PFSK-1 (cell line): ENCODE data around the gene ZNF536.

Experiments used
- FOXP2 ChIP-seq: optimal IDR thresholded peaks from 2 replicates; pipeline ENCODE3; 2011; ENCODE audit warnings: borderline replicate concordance, control low read depth, inconsistent platforms; ENCODE audit not compliant: insufficient read depth; ENCODE audit errors: extremely low read length, extremely low read depth
- POLR2AphosphoS5 ChIP-seq: IDR thresholded peaks from 2 replicates; pipeline ENCODE4 v1.6.1; 2012; ENCODE audit warnings: low read depth, mild to moderate bottlenecking, control low read depth, low read length, moderate library complexity
- SIN3A ChIP-seq: IDR thresholded peaks from 2 replicates; pipeline ENCODE4 v1.6.1; 2012; ENCODE audit warnings: mild to moderate bottlenecking, low read length, moderate library complexity, borderline replicate concordance; ENCODE audit not compliant: insufficient read depth
- TAF1 ChIP-seq: IDR thresholded peaks from 2 replicates; pipeline ENCODE4 v1.6.1; 2012; ENCODE audit warnings: low read length, control low read depth, borderline replicate concordance; ENCODE audit not compliant: insufficient read depth
- TF ChIP-seq, protein P1 (sequence below), 2 experiments: IDR thresholded peaks; 2 replicates each; pipeline versions ENCODE4 v1.6.1 to v1.8.0; 2011 to 2012; ENCODE audit warnings: low read depth in 2 of 2, low read length in 2 of 2, control low read depth in 1 of 2, inconsistent platforms in 1 of 2, mild to moderate bottlenecking in 1 of 2, moderate library complexity in 1 of 2; ENCODE audit not compliant: insufficient read depth in 1 of 2

The ZNF536 gene

DNA sequence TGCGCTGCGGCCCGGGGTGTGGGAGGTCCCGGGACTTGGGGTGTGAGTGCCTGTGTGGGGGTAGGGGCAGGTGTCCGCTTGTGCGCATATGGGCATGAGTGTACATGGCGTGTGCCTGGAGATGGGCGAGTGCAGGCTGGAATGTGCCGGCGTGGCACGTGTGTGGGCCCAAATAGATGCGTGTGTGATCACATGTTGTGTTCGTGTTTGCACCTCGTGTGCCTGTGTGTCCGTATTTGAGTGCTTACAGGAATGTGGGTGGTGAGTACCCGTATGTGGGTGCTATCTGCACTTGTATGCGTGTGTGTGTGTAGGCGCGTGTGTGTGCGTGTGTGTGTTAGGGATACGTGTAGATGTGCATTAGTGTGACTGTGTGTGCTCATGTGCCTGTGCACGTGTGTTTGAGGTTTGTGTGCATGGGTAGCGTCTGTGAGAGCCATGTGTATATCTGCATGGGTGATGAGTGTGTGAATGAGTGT lies 3.4 kb downstream of the ZNF536 start:
- TF ChIP-seq, protein P1, sequence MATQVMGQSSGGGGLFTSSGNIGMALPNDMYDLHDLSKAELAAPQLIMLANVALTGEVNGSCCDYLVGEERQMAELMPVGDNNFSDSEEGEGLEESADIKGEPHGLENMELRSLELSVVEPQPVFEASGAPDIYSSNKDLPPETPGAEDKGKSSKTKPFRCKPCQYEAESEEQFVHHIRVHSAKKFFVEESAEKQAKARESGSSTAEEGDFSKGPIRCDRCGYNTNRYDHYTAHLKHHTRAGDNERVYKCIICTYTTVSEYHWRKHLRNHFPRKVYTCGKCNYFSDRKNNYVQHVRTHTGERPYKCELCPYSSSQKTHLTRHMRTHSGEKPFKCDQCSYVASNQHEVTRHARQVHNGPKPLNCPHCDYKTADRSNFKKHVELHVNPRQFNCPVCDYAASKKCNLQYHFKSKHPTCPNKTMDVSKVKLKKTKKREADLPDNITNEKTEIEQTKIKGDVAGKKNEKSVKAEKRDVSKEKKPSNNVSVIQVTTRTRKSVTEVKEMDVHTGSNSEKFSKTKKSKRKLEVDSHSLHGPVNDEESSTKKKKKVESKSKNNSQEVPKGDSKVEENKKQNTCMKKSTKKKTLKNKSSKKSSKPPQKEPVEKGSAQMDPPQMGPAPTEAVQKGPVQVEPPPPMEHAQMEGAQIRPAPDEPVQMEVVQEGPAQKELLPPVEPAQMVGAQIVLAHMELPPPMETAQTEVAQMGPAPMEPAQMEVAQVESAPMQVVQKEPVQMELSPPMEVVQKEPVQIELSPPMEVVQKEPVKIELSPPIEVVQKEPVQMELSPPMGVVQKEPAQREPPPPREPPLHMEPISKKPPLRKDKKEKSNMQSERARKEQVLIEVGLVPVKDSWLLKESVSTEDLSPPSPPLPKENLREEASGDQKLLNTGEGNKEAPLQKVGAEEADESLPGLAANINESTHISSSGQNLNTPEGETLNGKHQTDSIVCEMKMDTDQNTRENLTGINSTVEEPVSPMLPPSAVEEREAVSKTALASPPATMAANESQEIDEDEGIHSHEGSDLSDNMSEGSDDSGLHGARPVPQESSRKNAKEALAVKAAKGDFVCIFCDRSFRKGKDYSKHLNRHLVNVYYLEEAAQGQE (IDR thresholded peaks at IDR 0.05; ENCODE audit: insufficient read depth in 1 of 2, low read depth in 2 of 2, low read length in 2 of 2), result no peak
- no peak for TF ChIP-seq SIN3A
- TF ChIP-seq FOXP2, result no peak
- no peak for TF ChIP-seq POLR2AphosphoS5
- no peak for TF ChIP-seq TAF1

DNA sequence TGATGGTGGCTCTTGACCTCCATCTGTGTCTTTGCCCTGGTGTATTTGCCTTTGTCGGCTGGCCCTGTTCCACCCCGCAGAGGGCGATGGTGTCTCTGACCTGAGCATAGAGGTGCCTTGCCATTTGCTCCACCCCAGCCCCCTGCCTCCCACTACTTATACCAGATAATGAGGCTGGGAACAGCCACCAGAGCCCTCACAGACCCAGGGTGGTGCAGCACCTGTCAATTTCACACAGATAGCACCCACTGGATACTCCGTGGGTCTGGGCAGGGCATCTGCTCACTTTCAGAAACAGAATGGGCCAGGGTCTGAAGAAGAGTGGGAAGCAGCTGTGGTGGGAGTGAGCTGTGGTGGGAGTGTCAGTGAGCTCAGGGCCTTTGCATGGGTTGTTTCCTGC lies 4.1 kb downstream of the ZNF536 start:
- TF ChIP-seq, protein P1 (IDR thresholded peaks at IDR 0.05; ENCODE audit: insufficient read depth in 1 of 2, low read depth in 2 of 2, low read length in 2 of 2), result no peak
- no peak for TF ChIP-seq POLR2AphosphoS5
- no peak for TF ChIP-seq SIN3A
- no peak for TF ChIP-seq TAF1
- no peak for TF ChIP-seq FOXP2

DNA sequence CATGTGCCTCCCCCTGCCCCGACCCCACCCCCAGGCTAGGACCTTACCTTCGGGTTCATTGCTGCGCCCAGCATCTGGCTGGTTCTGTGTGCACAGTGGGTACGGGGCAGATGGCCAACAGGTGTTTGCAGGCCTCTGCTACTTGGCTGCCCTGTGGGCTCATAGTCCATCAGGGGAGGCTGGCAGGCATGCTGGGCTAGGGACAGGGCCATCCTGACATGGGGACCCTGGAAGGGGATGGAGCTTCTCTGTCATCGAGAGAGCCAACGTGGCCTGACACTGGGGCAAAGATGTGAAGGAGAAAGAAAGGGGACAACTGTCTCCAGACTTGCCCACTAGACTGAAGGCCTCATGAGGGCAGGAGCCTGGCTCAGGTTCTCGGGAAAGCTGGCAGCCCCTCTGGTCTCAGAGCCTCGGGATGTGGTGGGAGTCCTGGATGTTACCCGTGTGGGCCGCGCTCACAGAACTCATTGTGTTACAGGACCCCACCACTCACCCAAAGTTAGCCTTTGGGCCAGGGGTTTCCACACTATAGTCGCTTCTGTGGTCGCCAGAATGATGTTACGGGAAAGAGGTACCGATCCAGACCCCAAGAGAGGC lies 4.7 kb downstream of the ZNF536 start:
- no peak for TF ChIP-seq FOXP2
- no peak for TF ChIP-seq TAF1
- TF ChIP-seq, protein P1 (IDR thresholded peaks at IDR 0.05; ENCODE audit: insufficient read depth in 1 of 2, low read depth in 2 of 2, low read length in 2 of 2), result no peak

DNA sequence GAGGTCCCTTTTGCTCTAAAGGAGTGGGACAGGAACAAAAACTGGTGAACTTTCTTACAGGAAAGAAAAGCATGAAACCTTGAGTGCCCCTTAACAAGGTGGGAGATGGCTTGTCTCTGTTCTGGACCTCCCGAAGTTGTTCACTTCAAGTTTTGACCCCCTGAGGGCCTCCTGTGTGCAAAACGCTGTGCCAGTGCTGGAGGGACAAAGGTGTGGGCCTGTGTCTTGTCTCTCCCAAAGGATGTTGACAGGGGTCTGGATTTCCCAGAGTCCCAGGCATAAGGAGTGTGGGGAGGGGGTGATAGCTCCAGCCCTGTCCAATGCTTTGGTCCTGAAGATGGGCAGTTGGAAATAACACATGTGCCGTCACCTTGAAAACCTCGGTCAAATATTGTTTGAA lies 6.5 kb downstream of the ZNF536 start:
- TF ChIP-seq TAF1 (no peak), SIN3A (no peak), POLR2AphosphoS5 (no peak), FOXP2 (no peak)
- TF ChIP-seq, protein P1 (IDR thresholded peaks at IDR 0.05; ENCODE audit: insufficient read depth in 1 of 2, low read depth in 2 of 2, low read length in 2 of 2), result no peak
